ENCODE data around the gene TRMT1L.

DNA sequence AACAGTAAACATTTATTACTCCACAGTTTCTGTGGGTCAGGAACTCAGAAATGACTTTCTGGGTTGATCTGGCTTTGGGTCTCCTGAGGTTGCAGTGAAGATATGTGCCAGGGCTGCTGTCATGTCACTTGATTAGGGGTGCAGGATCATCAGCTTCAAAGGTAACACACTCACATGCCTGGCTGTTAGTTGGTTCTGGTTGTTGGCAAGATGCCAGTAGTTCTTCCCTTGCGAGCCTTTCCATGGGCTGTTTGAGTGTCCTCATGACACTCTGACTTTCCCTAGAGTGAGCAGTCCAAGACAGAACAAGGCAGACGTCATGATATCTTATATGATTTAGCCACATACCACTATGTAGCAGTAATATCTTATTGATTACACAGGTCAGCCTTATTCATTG, 2.0 kb upstream of the TRMT1L start:
- TF ChIP-seq, protein P1, sequence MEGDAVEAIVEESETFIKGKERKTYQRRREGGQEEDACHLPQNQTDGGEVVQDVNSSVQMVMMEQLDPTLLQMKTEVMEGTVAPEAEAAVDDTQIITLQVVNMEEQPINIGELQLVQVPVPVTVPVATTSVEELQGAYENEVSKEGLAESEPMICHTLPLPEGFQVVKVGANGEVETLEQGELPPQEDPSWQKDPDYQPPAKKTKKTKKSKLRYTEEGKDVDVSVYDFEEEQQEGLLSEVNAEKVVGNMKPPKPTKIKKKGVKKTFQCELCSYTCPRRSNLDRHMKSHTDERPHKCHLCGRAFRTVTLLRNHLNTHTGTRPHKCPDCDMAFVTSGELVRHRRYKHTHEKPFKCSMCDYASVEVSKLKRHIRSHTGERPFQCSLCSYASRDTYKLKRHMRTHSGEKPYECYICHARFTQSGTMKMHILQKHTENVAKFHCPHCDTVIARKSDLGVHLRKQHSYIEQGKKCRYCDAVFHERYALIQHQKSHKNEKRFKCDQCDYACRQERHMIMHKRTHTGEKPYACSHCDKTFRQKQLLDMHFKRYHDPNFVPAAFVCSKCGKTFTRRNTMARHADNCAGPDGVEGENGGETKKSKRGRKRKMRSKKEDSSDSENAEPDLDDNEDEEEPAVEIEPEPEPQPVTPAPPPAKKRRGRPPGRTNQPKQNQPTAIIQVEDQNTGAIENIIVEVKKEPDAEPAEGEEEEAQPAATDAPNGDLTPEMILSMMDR (IDR thresholded peaks at IDR 0.05), result no peak
- TF ChIP-seq POLR2A (IDR thresholded peaks at IDR 0.05), result no peak

Data from uterus (tissue), 2 donors.